ENCODE measurements around the gene HOTAIR. TPM values are rescaled to one million over a fixed set of nuclear protein-coding genes. Genes with fewer than 3 reads are reported as not detected.

Gene HOTAIR
- total RNA-seq, 3 donors from 2014 or later, result not detected

DNA sequence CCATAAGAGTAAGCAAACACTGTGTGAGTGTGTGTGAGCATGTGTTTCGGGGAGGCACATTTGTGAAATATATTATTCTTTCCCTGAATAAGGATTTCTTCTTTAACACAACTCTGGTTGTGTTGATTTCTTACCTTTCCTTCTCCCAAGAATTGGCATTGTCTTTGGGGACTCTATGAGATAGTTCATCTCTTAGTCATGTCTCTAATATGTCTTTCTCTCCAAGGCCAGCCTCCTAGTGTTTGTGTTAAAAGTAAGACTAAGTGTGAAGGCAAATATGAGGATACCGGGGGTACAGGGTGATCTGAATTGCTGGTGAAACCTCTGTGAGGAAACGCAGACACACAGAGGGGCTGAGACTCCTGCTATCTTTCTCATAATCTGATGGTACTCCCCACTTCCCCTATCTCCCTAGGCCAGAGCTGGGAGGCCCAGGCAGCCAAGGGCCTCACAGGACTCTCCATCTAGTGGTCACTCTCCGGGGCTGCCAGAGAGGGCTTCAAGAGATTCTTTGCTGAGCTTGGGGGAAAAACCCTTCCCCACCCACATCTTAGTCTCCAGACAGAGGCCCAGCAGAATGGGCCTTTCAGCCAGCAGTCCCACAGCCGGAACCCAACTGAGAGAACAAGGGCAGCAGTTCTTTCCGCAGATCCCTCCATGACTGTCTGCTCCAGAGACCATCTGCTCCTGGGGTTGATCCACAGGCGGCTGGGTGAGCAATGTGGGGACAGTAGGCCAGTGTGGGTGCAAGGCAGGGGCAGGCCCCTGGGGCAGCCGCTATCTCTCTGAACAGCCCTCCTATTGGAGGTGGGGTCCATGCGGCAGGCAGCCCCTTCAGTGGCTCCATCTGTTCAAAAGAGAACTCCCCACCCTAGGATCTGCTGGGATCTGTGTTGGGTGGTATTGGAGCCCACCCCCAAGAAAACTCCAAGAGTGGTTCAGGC, 25.8 kb downstream of the HOTAIR start:
- intact Hi-C loops (cut with DNase I, micrococcal nuclease), result no loop called here
- no peaks in the 10 kb centered on the region for H3K36me3 ChIP-seq (ENCODE audit: low read depth)
- DNase-seq, result no peak
- no peaks in the 10 kb centered on the region for H3K9me3 ChIP-seq
- TF ChIP-seq, protein P1, sequence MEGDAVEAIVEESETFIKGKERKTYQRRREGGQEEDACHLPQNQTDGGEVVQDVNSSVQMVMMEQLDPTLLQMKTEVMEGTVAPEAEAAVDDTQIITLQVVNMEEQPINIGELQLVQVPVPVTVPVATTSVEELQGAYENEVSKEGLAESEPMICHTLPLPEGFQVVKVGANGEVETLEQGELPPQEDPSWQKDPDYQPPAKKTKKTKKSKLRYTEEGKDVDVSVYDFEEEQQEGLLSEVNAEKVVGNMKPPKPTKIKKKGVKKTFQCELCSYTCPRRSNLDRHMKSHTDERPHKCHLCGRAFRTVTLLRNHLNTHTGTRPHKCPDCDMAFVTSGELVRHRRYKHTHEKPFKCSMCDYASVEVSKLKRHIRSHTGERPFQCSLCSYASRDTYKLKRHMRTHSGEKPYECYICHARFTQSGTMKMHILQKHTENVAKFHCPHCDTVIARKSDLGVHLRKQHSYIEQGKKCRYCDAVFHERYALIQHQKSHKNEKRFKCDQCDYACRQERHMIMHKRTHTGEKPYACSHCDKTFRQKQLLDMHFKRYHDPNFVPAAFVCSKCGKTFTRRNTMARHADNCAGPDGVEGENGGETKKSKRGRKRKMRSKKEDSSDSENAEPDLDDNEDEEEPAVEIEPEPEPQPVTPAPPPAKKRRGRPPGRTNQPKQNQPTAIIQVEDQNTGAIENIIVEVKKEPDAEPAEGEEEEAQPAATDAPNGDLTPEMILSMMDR (IDR thresholded peaks at IDR 0.05), result no peak
- no peak for ATAC-seq
- H3K4me3 ChIP-seq, result no peak overlapping the region
- H3K4me1 ChIP-seq (ENCODE audit: low read depth), result no peaks in the 10 kb centered on the region

DNA sequence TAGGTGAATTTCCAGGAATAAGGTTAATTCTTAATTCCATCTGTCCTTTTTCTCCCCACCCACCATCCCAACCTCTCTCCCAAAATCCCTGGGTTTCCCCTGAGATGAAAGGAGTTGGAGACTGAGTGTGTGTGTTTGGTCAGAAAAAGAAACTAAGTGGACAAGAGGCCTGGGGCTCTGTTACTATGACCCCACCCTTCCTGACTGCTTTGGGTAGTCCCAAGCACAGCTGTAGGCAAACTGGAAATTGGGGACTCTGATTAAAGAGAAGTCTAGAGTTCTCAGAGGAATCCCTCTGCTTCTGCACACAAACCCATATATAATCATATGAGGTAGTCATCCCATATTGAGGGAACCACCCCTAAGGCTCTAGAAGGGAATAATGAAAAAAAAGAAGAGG, 27.0 kb downstream of the HOTAIR start:
- no peak for ATAC-seq
- DNase-seq, result no peak
- no peaks in the 10 kb centered on the region for H3K36me3 ChIP-seq (ENCODE audit: low read depth)
- H3K4me3 ChIP-seq, result no peak overlapping the region
- TF ChIP-seq, protein P1 (IDR thresholded peaks at IDR 0.05), result no peak
- no peaks in the 10 kb centered on the region for H3K9me3 ChIP-seq
- H3K4me1 ChIP-seq (ENCODE audit: low read depth), result no peaks in the 10 kb centered on the region
- intact Hi-C loops (cut with DNase I, micrococcal nuclease), result no loop called here

DNA sequence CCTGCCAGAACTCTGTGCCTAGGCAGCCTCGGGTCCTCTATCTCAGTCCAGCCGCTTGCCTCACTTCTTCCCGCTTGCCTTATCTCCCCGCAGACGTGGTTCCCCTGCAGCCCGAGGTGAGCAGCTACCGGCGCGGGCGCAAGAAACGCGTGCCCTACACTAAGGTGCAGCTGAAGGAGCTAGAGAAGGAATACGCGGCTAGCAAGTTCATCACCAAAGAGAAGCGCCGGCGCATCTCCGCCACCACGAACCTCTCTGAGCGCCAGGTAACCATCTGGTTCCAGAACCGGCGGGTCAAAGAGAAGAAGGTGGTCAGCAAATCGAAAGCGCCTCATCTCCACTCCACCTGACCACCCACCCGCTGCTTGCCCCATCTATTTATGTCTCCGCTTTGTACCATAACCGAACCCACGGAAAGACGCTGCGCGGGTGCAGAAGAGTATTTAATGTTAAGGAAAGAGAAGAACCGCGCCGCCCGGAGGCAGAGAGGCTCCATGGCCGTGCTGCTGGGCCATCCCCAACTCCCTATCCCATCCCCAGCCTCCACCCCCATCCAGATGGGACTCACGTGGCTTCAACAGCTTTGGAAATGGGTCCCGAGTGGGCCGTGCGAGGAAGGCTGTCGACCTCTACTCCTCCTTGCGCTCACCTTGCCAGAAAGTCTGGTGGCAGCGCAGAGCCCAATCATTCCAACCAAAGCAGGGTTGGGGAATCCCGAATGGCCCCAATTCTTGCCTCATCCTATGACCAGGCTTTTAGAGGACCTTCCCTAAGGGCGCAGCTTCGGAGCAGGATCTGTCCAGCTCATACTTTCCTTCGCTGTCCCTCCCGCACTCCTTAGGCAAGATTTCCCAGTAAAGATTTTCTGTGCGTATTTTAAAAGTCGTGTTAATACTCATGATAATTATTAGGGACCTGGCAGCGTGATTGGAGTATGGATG, 29.6 kb downstream of the HOTAIR start:
- TF ChIP-seq, protein P1 (IDR thresholded peaks at IDR 0.05), result no peak
- ATAC-seq (no peak), DNase-seq (no peak)
- H3K9me3 ChIP-seq, result no peaks in the 10 kb centered on the region
- H3K4me1 ChIP-seq (ENCODE audit: low read depth), result no peaks in the 10 kb centered on the region
- intact Hi-C loops (cut with DNase I, micrococcal nuclease), result no loop called here
- H3K4me3 ChIP-seq, result no peak overlapping the region
- H3K36me3 ChIP-seq (ENCODE audit: low read depth), result no peaks in the 10 kb centered on the region

DNA sequence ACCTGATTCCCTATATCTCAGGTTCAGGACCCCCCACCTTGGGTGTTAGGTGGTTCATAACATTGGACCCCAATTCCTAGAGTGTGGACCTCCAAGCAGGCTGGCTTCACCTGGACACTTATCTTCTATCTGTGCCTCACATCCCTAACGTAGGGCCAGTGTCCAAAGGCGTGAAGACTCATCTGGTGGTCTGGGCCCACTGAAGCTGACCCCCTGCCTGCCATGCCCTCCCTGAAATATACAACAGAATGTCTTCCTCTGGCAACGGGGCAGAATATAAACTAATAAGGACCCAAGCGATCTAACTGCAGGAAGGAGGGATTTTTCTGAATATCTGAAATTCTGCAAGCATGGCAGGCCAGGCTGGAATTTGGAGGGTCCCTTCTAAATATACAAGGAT, 30.5 kb downstream of the HOTAIR start:
- no peak for ATAC-seq
- H3K36me3 ChIP-seq (ENCODE audit: low read depth), result no peaks in the 10 kb centered on the region
- no peaks in the 10 kb centered on the region for H3K9me3 ChIP-seq
- no peak for DNase-seq
- no peak overlapping the region for H3K4me3 ChIP-seq
- intact Hi-C loops (cut with DNase I, micrococcal nuclease), result no loop called here
- H3K4me1 ChIP-seq (ENCODE audit: low read depth), result no peaks in the 10 kb centered on the region
- TF ChIP-seq, protein P1 (IDR thresholded peaks at IDR 0.05), result no peak

DNA sequence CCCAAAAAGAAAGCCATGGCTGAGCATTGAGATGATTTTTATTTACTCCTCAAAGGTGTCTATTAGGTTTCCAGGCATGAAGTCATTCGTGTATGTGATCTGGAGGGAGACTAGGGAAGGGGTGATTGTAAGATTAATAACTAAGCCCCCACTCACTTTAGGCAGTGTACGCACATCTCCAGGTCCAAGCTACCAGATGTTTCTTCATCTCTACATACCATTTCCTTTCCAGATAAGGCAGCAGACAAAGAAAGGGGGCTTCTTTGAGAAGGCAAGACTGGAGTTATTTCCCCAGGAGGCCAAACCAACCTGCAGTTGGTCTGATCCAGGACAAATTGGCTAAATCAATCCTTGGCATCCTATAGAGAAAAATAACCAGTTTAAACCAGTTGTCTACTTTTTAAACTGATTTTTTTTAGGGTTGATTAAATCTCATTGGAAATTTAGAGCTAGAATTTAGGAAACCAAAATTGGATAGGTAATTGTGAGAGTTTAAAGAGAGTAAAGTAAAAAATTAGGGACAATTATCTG, 32.2 kb downstream of the HOTAIR start:
- TF ChIP-seq, protein P1 (IDR thresholded peaks at IDR 0.05), result no peak

More for the DNA sequence above, 32.2 kb downstream of the HOTAIR start:
- no peaks in the 10 kb centered on the region for H3K9me3 ChIP-seq
- ATAC-seq (no peak), DNase-seq (no peak)
- intact Hi-C loops (cut with DNase I, micrococcal nuclease), result no loop called here
- H3K4me3 ChIP-seq, result no peak overlapping the region
- no peaks in the 10 kb centered on the region for H3K36me3 ChIP-seq (ENCODE audit: low read depth)
- H3K4me1 ChIP-seq (ENCODE audit: low read depth), result no peaks in the 10 kb centered on the region
